Epidermal melanocyte (primary cell): ENCODE results near the gene HDAC4.

Experiments
- DNase-seq: peaks from one replicate; pipeline ENCODE4 v3.0.0; 2011; ENCODE audit warnings: low spot score; ENCODE audit not compliant: insufficient read length

HDAC4 gene

DNA sequence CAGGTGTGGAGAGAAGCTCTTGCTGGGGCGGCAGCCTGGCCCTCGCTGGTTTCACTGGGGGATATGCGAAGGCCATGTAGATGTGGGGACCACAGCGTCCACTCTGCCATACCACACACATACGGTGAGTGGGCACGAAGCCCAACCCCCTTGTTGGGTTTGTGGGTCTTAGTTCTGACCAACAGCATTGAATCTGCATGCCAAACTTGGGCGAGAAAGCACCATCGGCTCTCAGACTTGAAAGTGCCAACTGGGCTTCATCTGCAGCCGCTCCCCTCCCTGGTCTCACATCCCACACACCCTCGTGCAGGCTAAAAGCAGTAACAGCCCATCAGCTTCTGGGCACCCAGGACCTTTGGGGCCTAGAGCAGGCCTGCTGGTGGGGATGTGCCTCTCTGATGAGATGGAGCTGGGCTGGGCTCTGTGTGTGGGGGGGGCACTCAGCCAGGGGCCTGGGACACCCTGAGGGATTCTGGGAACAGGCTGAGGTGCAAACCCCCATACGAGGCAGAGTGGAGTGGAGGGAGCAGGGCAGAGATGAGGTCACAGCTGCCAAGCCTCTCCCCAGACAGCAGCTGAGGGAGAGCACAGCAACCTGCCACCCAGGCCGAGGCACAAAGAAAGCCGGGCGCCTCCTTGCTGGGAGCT is 288.6 kb downstream of the HDAC4 start:
- DNase-seq = no peak

DNA sequence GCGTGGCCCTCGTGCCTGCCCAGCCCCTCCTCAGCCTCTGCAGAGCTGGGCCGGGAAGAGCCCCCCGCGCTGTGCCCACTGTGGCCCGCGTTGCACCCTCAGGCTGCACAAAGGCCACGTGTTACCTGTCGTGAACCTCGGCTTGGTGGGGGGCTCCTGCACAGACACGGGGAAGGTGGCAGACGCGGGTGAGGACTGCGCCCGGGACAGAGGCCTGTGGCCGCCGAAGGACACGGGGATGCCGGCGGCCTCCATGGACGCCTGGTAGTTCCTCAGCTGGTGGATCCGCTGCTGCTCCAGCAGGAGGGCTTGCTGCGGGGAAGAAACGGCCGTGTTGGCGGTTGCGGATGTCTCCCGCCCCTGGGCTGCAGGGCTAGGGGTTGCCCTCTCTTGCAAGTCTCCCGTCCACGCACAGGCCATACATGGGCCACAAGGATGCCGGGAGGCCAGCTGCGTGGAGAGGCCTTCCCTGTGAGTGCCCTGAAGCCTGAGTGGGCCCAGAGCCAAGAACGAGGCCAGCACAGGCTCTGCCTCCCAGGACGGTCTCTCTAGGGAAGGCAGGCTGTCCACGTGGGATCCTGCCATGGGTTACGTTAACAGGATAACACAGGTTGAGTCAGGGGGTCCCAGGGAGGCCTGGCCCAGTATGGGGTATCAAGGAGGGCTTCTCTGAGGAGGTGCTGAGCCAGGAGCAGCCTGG is 289.3 kb downstream of the HDAC4 start:
- no peak for DNase-seq

DNA sequence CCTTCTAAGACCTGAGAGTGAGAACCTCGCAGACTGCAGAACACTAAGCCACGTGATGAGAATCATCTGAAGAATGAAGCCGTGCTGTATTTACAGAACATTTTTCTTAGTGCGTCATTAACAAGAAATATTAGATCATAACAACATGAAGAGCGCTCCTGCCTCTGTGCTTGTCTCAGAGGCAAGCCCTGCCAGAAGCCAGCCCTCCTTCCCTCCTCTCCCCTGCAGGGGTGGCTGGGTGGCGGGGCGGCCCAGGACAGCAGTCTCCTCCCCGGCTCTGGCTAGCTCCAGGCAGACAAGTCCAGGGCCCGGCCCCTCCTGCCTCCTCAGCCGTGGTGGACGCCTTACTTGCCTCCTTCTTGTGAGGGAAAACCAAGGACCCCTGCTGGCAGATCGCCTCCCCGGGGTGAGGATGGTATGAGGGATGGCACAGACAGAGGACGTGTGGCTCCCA is 290.2 kb downstream of the HDAC4 start:
- no peak for DNase-seq

DNA sequence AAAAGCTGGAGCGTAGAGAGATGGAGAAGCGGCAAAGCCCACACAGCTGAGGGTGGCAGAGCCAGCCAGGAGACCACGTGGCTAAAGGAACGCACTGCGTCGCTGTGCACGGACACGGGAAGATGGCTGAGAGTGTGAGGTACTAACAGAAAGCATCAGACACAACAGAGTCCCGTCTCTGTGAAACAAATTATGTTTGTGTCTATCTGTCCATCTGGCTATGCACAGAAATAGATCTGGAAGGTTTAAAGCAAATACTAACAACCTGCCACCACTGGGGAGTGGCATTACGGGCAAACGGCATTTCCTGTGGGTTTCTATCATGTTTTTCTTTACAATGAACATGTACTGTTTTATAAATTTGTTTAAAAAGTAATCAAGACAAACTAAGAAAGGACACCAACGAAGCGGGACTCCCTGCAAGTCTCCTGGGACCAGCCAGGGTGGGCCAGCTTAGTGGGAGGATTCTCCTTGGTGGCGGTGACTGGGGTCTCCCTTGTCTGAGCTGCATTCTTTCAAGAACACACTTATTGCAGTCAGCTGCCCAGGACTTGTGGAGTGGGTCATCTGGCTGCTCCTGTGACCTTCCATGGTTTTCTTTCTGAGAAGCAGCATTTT is 290.8 kb downstream of the HDAC4 start:
- no peak for DNase-seq

DNA sequence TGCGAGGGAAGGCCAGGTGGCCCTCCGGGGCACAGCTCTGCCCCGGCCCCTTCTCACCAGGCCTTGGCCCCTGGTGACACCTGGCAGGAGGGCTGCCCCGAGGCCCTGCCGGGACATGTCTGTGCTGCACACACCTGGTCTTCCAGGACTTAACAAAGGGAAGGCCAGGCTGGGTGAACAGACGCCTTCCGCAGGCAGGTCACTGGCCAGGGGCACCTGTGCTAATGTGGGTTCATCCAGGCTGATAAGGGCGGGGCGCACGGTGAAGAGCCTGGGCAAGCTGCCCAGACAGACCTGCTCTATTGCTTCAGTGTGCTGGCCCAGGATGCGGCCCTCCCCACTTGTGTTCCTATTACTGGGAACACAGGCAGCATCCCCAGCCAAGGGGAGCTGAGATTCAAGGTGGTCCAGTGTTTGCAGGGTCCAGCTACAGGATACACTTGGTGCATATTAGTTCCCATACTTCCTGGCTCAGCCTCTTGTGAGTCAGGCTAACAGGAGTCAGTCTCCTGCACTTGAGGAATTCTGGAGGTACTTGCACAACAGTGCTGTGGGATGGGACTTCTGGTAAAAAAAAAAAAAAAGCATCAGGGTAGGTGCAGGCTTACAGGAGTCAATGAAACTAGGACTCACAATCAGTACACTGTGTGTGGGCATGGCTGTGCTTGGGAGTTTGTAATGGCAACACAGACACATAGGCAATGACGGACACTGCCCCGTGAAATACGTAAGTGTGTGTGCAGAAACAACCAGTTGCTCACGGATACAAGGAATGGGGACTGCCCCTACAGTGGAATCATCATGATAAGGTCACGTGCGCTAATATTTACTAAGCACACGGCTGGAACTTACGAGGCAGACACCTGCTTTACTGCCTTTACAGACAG is 291.5 kb downstream of the HDAC4 start:
- DNase-seq = no peak

DNA sequence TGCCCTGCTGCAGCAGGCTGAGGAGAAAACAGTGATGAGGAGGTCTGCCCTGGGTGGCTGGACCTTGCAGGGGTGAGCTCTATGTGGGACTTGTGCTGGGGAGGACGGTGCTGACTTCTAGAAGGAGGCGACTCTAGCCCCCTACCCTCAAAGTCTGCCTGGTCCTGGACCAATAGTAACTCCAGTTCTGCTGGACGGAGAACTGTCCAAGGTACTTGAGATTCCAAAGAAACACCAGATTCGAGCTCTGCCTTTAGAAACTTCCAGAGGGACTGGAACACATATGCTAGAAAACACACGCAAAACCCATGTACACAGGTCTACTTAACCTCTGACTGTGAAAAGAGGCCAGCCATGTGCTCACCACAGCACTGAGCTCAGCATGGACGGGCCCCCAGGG is 292.4 kb downstream of the HDAC4 start:
- DNase-seq = no peak

DNA sequence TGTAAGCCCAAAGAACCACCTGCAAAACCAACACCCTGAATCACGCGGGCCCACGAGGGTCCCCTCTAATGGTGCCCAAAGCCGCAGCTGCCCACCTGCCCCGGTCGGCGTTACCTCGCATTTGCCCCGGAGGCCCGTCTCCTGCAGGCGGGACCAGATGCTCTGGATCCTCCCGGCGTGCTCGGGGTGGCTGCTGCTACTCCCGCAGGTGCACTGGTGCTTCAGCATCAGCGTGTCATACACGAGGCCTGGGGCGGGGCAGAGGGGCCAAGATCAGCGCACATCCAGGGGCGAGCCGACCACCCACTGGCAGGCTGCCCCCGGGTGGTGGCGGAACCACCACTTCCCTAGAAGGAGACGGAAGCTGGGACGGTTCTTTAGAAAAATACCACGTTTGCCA is 292.9 kb downstream of the HDAC4 start:
- DNase-seq = no peak

DNA sequence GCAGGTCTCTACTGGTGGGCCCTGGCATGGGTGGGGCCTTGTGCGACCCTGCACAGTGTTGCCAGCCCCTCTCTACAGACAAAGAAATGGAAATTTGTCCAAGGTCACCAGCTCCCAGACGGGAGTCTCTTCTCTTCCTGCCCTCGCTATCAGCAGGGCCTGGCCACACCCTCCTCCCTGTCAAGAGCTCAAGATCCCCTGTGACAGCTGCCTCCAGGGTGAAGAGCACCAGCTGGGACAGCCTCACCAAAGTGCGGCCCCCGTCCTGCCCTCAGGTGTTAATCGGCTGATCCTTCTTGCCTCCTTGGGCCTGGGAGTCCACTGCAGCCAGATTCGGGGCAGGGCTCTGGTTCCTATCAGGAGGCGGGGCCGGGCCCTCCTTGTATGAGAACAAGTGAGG is 293.9 kb downstream of the HDAC4 start:
- no peak for DNase-seq

DNA sequence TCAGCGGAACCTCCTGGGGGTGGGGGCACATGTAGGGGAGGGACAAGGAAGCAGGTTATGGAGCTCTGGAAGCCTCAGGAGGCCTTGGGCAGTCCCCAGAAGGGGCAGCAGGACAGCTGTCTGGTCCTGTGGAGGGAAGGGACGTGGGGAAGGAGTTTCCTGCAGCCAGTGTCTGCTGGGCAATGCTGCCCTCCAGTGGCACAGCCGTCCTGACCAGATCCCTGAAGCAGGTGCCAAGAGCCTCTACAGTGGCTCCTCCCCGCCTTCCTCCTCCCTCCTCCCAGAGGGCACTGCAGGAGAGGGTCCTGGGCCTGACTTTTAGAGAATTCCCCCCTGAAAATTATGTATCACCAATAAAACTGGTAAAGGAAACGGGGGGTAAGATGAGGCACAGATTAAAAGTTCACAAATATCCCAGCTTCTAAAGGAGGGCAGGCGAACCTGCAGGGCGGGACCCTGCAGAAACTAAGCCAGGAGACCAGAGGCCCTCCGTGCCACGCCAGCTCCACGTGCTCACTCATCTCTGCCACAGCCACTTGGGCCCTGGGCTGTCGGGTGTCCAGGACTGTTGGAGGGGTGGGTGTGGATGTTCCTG is 294.4 kb downstream of the HDAC4 start:
- peak; percentile 78 for DNase-seq

DNA sequence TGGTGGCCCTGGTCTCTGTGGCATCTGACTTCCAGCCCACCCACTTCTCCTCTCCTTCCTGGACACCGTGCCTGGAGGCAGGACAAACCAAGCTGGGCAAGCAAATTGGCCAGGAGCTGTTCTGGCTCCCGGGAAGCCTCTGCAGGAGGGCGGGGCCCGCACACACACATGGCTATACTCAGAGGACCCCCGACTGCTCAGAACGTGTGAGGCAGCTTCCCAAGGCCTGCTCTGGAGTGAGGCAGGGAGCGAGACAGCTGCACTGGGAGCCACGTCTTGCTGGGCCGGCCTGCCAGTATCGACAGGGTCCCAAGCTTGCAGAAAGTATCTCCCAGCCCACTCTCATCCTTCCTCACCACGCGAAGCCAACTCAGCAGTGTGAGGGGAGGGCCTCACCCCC is 295.6 kb downstream of the HDAC4 start:
- no peak for DNase-seq

DNA sequence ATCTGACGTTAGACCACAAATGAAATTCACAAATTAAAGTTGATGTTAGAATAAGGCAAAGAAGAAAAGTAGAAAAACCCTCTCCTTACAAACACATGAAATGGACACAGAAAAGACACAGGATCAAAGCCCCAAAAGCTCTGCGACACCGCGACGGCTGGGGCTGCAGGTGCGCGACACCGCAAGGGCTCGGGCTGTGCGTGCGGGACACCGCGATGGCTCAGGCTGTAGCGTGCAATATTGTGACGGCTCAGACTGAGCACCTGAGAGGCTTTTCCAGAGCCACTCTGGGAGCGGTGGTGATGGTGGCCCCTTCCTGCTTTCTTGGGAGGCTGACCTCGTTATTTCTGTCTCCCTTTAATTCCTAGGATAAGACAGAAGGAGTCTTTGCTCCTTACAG is 296.0 kb downstream of the HDAC4 start:
- DNase-seq = no peak

DNA sequence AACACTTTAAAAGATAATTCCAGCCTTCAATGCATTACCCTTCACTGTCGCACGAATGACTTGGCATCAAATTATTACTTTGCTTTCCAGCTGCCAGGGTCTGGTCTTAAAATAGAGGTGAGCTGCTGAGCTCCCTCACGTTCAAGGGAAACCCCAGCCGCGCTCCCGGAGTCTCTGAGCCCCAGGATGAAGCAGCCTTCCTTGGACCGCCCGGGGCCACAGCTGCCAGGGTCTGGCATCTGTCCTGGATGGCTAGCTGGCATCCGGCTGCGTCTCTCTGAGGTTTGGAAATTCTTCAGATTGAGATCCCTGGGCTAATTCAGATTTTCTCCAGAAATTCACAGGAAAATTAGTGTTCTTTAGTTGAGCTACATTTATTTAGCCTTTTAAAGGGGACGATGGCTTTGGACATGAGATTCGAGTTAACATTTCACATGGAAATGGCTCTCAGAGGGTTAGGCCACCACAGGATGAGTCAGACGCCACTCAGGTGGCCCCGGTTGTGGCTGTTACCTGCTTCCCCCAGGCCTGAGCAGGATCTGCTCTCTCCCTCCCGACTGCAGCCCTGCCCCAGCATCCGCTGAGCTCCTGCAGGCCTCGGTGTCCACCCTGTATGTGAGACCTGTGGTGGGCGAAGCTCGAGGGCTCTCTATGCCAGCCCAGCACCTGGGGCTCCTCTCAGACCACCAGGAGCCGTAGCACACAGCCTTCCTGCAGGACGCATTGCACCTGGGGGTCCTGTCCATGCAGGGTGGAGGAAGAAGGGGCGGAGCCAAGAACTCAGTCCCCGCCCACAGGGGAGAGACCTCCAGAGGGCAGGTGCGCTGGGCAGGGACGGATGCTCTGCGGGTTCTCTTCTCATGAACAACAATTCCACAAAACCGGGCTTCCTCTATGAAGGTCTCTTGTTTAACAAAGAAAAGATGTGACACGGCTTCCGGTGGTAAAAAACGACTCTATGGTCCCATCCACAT is 297.4 kb downstream of the HDAC4 start:
- DNase-seq = no peak

DNA sequence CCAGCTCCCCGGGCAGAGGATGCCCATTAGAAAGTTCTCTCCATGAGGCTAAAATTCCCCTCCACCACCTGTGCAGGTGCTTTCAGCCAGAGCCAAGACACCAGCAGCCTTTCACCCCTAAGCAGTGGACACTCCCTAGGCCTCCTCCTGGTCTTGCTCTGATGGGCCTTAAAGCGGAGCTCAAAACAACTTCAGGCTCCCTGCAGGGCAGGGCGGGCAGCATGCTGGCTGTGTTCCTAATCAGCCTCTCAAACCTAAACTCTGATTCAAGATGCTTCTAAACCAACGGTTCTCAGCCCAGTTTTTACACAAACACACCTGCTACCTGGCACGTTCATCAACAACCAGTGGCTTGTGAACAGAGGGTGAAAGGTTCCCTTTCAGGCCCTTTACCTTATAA is 298.6 kb downstream of the HDAC4 start:
- DNase-seq = no peak

DNA sequence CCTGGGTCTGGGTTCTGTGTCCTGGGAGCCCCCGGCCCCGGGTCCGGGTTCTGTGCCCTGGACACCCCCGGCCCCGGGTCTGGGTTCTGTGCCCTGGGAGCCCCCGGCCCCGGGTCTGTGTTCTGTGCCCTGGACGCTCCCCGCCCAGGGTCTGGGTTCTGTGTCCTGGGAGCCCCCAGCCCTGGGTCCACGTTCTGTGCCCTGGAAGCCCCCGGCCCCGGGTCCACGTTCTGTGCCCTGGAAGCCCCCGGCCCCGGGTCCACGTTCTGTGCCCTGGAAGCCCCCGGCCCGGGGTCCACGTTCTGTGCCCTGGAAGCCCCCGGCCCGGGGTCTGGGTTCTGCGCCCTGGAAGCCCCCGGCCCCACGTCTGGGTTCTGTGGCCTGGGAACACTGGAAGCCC is 299.0 kb downstream of the HDAC4 start:
- no peak for DNase-seq

DNA sequence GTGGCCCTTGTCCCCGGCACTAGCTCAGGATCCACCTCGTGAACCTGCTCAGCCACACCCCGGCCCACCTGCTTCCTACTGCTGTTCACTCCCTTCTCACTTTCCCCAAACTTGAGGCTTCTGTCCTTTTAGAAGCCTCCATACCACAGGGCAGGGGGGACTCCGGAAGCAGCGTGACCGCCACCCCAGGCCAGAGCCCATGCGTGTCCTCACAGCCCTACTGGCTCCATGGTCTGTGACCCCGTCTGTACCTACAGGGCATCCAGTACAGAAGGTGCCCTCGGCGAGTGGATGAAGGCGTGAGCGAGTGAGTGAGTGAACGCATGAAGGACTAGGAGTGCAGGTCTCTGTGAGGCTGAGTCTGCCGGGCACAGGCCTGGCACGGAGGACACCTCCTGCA is 299.7 kb downstream of the HDAC4 start:
- no peak for DNase-seq

DNA sequence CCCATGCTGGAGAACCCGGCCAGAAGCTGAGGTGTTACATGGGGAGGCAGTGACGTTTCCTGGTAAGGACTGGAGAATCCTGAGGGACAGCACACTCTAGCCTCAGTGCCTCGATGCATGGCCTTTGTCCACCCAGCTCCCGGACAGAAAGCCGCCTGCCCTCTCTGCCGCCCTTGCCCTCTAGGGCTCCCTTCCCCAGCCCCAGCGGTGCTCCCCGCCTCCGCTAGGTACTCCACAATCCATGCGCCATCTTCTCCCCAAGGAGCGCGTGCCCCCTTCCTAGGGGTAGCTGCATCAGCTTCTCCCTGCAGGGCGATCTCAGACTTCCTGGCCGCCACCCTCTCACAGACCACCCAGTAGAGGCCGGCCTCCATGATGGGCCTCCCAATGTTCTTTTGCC is 301.3 kb downstream of the HDAC4 start:
- DNase-seq = no peak

DNA sequence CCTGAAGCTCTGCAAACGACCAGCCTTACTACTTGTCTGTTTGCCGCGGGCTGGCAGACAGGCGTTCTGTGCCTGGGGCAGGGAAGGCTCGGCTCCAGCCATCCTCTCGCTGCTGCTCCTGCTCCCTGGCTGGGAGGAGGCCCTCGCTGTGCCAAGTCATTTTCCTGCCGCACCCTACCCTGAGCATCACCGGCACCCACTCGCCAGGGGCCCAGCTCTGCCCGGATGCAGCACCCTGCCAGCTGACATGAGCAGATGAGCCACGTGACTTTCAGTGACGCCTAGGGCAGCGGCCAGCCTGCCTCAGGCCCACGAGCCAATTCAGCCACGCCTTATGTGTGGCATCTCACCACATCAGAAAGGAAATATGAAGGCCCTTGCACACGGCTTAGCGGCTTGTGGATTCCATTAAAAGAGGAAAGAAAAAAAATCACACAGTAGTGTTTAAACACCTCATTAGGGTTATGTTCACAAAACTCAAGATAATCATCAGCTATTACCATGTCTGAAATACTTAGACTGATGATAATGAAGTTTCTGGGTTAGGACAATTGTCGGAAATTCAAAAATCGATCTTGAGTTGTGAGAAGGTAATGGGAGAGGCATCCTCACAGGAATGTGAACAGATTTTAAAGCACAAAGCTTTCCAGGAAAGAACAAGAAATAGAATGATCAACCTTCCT is 302.4 kb downstream of the HDAC4 start:
- peak; percentile 54 for DNase-seq

DNA sequence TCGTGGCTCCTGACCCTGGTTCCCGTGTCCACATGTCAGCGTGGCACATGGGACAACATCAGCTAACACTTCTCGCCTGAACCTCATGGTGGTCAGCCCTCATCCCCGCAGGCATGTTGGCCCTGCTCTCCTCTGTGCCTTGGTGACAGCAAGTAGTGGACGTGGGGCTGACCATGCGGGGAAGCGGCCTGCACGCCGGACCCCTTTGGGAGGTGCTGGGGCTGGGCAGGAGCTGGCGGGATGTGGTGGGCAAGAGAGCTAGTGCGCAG is 303.5 kb downstream of the HDAC4 start:
- DNase-seq = no peak

DNA sequence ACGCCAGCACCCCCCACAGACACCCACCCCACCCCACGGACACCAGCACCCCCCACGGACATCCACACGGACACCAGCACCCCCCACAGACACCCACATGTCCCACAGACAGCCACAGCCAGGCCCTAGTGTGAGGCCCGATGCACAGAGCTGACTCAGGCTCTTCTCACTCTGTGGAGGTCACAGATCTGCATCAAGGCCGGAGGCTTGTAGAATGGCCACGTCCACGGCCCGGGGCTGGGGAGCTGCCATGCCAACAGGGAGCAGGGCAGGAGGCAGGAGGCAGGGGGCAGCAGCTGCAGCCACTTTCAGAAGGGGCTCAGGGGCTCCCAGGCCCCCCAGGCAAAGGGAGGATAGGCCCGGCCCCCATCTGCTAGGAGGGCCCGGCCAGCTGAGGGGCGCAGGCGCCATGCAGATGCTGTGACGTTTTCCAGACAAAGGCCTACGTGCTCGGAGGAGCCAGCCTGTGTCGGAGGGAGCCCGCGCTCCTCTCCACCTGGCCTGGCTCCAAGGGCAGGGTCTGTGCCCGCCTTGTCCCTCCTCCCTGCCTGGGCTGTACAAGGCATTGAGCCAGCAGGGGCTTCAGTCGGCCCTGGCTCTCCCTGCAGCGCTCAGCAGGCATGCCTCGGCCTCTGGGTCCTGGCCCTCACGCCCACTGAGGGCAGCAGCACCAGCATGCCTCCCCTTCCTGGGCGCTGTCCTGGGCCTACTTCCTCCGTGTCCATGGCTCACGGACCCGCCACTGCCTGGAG is 304.0 kb downstream of the HDAC4 start:
- DNase-seq = no peak
